HG03103 (cell line): ENCODE results near the gene PCDHGA1.

Source experiments
- ATAC-seq: cut with Tn5 transposase; IDR thresholded peaks from one replicate; pipeline ENCODE4 v1.9.1; 2021; ENCODE audit warnings: low read depth; ENCODE audit not compliant: unreplicated experiment

The PCDHGA1 gene

DNA sequence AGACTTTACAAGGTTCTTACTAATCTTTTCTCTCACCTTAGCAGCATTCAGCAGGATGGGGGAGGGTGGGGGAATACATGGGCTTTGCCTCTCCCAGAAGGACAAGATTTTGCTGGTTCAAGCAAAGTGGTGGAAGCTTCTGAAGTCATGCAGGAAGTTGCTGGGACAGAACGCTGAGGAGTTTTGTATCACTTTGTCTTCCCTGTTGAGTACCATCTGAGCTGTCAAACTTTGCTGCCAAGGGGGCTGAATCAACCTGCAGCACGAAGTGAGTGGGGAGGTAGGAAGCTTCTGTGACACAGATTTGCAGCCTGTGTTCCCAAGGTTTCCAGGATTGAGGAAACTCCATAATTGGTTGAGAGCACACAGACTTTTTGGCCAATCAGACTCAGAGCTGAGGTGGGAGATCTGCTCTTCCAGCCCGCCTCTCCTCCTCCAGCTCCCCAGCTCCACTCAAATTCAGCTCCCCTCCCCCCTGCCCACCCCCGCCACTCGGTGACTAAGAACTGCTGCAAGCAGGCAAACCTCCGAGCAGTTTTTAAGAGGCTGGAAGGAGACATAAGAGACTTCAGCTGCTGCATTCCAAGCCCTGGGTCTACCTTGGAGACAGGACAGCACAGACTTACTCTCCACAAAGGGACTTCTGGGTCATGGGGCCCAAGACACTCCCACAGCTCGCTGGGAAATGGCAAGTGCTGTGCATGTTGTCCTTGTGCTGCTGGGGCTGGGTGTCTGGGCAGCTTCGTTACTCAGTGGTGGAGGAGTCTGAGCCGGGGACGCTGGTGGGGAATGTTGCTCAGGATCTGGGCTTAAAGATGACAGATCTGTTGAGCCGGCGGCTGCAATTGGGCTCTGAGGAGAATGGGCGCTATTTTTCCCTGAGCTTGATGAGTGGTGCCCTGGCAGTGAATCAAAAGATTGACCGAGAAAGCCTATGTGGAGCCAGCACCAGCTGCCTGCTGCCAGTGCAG, 158.6 kb downstream of the PCDHGA1 start, which contains the start of gene PCDHGC5:
Gene PCDHGC5 (plus strand): TSS at position 491 of the 971 bp plus-strand sequence. CDS start 160 bp downstream, at position 651.
- no peak for ATAC-seq

GRCh38 chr5:141489841-141490240, 159.5 kb downstream of the PCDHGA1 start:
- ATAC-seq, result no peak

- ATAC-seq, result no peak
Measured at GRCh38 chr5:141490271-141490670, 160.0 kb downstream of the PCDHGA1 start.

- no peak for ATAC-seq
Measured at GRCh38 chr5:141490771-141491170, 160.5 kb downstream of the PCDHGA1 start.

GRCh38 chr5:141491323-141492167, 161.2 kb downstream of the PCDHGA1 start:
- ATAC-seq, result no peak

DNA sequence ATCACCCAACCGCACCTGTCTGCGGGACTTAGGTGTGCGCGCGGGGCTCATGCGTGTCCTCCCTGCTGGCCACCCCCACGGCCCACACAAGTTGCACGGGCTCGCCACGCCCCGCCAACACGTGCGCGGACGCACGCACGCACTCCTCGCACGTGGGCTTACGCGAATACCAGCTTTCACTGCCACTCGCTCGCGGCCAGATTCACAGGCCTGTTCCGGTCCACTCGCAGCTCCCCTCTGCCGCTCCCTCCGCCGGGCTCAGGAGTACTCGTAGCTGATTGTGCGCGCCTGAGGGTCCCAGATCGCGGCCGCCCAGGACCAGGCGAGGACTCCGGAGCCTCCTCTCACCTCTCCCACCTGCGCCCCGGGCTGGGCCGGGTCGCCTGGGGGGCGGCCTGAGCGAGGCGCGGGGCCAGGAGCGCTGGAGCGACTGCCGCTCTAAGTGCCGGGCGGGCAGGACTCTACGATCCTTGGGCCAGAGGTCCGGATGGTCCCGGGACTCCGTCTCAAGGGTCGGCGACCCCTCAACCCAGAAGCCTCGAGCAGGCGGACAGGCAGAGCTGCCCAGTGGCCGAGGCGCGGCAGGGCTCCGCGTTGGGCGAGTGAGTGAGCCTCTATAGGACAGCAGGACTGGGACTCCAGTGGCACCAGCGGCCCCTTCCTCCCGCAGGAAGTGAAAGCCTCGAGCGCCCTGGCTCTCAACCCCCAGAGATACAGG, 162.0 kb downstream of the PCDHGA1 start:
- ATAC-seq, result no peak

DNA sequence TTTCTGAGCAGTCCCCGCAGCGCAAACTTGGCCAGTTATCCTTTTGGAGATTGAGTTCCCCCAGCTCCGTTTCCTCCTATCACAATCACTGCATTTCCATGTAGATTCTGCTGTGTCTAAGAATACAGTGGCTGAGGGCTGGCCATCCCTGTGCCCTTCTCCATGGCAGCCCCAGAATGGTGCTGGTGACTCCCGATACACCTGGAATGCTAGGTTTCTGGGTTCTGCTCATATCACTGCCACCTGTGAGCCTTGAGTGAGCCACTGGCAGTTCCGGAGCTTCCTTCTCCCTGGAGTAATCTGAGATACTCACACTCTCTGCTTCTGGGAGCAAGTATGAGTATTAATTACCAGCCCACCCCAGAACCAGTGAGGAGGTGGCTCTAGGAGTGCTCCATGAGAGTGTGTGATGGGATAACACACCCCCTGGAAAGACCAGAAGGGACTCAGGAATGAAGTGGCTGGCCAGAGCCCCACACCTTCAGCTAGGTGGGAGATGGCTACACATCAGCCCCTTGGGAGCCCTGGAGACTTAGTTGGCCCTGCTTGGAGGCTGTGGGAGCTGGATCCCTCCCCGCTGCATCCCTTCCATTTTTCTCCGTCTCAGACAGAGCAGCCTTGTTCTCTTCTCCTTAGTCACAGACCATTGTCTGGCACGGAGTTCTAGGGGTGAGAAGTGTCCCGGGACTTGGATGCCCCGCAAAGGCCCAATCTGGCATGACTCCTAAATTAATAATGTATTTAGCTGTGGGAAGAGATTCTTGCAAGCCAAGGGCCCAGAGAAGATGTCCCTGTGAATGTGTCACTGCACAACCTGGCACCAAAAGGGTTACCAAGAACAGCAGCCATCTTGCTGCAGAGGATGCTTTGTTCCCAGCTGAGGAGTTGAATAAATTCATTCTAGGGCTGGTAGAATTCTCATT, 163.4 kb downstream of the PCDHGA1 start:
- ATAC-seq, result no peak

- ATAC-seq, result no peak
Measured at GRCh38 chr5:141494761-141495452, 164.6 kb downstream of the PCDHGA1 start.

DNA sequence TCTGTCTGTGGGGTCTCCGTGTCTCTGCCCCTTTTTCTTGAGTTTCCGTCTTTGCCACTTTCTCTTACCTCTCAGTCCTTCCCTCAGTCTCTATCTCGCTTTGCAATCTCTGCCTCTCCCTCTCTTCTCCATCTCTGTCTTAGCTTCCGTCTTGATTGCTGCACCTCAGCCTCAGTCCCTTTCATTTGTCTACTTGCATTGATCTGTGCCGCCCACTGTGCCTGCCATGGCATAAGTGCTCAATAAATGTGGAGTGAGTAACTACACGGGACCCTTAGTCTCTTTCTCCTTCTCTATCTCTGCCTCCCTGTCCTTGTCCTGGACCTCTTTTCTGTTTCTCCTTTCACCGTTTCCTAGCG, 165.1 kb downstream of the PCDHGA1 start:
- ATAC-seq, result no peak

GRCh38 chr5:141496038-141496437, 165.7 kb downstream of the PCDHGA1 start:
- ATAC-seq, result no peak

DNA sequence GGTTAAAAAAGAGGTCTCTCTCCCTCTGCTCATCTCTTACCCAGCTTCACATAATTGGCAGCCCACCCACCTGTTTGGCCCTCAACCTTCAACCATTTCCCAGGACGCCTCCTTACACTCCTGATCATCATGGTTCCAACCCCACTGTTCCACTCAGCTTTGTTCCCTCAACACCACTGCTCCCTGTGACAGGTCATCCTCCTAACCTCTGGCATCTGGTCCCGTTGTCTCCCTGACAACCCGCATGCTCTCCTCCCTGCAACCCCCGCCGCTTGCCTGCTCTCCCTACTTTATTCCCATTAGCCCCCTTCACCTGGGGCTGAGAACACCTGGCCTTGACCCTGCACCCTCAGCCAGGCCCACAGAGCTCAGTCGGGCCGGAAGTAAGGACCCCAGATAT, 171.4 kb downstream of the PCDHGA1 start:
- ATAC-seq, result no peak

- no peak for ATAC-seq
Measured at GRCh38 chr5:141503681-141504080, 173.4 kb downstream of the PCDHGA1 start.

DNA sequence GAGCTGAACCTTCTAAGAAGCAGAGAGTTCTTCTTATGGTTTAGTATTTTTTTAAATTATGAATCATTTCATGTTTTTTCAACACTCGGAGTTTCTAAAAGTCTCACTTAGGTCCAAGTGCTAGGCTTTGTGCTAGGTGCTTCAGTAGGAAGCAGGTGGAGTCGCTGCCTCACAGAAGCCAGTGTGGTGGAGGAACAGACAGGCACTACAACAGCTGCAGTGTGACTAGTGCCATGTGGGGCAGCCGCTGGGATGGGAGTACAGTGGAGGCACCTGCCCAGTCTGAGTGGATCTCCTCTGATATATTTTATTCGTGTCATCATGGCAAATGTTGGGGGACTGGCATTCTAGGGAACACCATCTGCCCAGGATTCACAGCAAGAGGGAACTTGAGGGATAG, 173.9 kb downstream of the PCDHGA1 start:
- ATAC-seq, result no peak

DNA sequence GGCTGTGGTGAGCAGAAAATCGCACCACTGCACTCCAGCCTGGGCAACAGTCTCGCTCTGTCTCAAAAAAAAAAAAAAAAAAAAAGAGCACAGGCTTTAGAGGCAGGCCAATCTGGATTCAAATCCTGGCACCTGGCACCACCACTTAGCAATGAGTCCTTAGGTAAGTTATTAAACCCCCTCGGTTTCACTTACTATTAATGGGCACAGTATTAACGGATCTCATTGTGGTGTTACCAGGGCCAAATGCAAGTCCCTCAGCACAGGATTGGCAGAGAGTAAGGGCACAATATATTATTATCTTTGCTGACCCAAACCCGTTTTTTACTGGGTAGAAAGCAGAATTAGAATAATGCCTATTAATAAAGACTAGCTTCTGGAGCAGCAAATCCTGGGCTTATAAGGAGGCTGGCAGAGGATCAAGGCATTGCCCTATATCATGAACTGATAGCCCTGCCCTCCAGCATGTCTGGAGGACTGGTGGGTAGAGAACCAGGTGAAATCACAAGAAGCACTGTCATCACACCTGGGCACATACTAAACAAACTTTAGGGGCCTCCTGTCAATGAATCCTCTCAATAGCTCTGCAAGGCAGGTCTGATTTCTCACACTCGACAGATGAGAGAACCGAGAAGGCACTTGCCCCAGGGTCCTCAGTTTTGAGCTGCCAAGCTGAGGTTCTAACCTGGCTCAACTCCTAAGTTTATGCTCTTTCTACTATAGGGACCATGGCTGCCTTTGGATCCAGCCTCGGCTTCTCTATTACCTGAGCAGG, 176.3 kb downstream of the PCDHGA1 start:
- no peak for ATAC-seq

DNA sequence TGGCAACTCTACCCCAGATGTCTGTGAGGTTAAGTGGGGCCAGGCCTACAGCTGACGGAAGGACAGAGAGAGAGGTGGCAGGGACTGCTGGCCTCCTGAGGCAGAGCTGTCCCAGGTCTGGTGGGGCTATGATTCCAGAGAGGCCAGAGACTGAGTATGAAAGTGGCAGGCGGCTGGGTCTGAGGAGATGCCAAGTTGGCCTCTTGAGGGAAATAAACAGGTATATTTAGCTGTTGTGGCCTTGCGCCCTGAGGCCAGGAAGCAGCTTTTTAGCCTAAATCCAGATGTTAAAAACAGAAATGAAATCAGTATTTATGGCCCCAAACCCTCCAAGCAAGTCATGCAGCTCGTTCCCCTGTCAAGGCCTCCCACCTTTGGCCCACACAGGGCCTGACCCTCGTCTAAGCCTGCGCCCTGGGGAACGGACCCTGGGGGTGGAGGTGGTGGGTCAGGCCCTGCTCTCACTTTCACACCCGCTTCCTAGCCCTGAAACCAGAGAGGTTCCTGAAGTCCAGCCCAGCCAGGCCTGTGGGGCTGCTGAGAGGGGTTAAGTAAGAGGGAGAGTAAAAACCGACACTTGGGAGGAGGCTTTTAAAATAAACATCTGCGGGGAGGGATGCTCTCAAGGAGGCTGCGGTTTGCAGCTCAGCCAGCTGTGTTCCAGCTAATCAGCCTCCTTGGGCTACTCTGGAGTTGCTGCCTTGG, 177.2 kb downstream of the PCDHGA1 start:
- ATAC-seq, result peak; percentile 32

DNA sequence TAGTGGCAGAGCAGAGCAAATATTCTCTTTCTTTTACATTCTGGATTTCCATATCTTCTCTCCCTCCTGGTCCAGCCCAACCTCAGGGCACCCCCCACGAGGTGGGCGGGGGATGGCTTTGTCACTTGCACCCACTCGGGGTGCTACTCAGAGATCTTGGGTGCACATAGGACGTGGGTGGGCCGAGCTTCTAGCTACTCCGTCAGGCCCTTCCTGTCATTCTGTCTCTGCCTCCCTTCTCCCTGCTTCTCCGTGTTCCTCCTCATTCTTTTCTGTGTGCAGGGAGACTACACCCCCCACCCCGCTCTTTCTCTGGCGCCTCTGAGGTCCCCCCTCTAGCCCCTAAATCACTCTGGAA, 178.1 kb downstream of the PCDHGA1 start:
- no peak for ATAC-seq

GRCh38 chr5:141508798-141509611, 178.7 kb downstream of the PCDHGA1 start:
- ATAC-seq, result no peak
